ENCODE results near the gene PPP1R27.

GRCh38 chr17:81792675-81793615 lies 41.9 kb downstream of the PPP1R27 start:
- no peak for TF ChIP-seq POLR2A (IDR thresholded peaks at IDR 0.05; ENCODE audit: low read depth, low read length)
- TF ChIP-seq CTCF (IDR thresholded peaks at IDR 0.05; ENCODE audit: extremely low read depth in 1 of 2, insufficient read depth in 1 of 2, low read depth in 1 of 2, low read length in 2 of 2): no peak
- TF ChIP-seq POLR2AphosphoS5 (IDR thresholded peaks at IDR 0.05; ENCODE audit: insufficient read depth, low read depth, low read length): no peak
- TF ChIP-seq EZH2 (IDR thresholded peaks at IDR 0.05; ENCODE audit: borderline replicate concordance, low read depth, low read length, severe bottlenecking): no peak
- no peak for TF ChIP-seq GATA2 (IDR thresholded peaks at IDR 0.05; ENCODE audit: insufficient read depth, insufficient read length, low read depth, low read length)
- no peak for TF ChIP-seq MYC (IDR thresholded peaks at IDR 0.05; ENCODE audit: low read depth, low read length)
- TF ChIP-seq MAX (IDR thresholded peaks at IDR 0.05; ENCODE audit: insufficient read depth, insufficient read length): no peak
- no peak for TF ChIP-seq JUN (IDR thresholded peaks at IDR 0.05; ENCODE audit: borderline replicate concordance, insufficient read depth, insufficient read length, low read depth)

Data from endothelial cell of umbilical vein (primary cell).